GM23338 (cell line): ENCODE measurements around the gene FAM13A.

Experiments
- CTCF ChIP-seq, 2 experiments: fragments of 200-600 bp in 1 of 2; sonication (generic) in 1 of 2; conservative IDR thresholded peaks; 2 replicates each; pipeline versions ENCODE4 v1.5.1 to v1.6.1; 2016 to 2017; ENCODE audit warnings: antibody characterized with exemption in 2 of 2, low read depth in 2 of 2, mild to moderate bottlenecking in 2 of 2, moderate library complexity in 1 of 2
- ETS1 ChIP-seq: IDR thresholded peaks from 2 replicates; pipeline ENCODE4 v1.6.1; 2016; ENCODE audit warnings: antibody characterized with exemption
- EZH2 ChIP-seq: fragments of 200-600 bp; sonication (generic); IDR thresholded peaks from one replicate; pipeline ENCODE4 v1.8.0; 2017; ENCODE audit warnings: antibody characterized with exemption, mild to moderate bottlenecking, low read depth; ENCODE audit not compliant: unreplicated experiment
- EZH2phosphoT487 ChIP-seq: fragments of 200-600 bp; sonication (generic); IDR thresholded peaks from one replicate; pipeline ENCODE4 v1.8.1; 2018; ENCODE audit warnings: antibody characterized with exemption; ENCODE audit not compliant: unreplicated experiment
- POLR2AphosphoS5 ChIP-seq: IDR thresholded peaks from 2 replicates; pipeline ENCODE4 v1.6.1; 2016; ENCODE audit warnings: antibody characterized with exemption, low read depth

GRCh38 chr4:88989990-88990389, 67.0 kb downstream of the FAM13A start:
- no peak for TF ChIP-seq CTCF (conservative IDR thresholded peaks at IDR 0.05; ENCODE audit: low read depth in 2 of 2)
- TF ChIP-seq EZH2, result no peak
- TF ChIP-seq POLR2AphosphoS5, result no peak
- TF ChIP-seq EZH2phosphoT487, result no peak
- TF ChIP-seq ETS1, result no peak
